Stromal cell of bone marrow (primary cell): Measurements from ENCODE around the gene INKA1.
"Not testable (repeated sequence)": the region's sequence is repeated elsewhere in the genome, so short reads cannot be mapped to it uniquely, and the experiment has no call there.

Experiments used
- DNase-seq: peaks from one replicate; pipeline ENCODE4 v3.0.0-alpha.2; 2012; ENCODE audit warnings: low read depth

The INKA1 gene

DNA sequence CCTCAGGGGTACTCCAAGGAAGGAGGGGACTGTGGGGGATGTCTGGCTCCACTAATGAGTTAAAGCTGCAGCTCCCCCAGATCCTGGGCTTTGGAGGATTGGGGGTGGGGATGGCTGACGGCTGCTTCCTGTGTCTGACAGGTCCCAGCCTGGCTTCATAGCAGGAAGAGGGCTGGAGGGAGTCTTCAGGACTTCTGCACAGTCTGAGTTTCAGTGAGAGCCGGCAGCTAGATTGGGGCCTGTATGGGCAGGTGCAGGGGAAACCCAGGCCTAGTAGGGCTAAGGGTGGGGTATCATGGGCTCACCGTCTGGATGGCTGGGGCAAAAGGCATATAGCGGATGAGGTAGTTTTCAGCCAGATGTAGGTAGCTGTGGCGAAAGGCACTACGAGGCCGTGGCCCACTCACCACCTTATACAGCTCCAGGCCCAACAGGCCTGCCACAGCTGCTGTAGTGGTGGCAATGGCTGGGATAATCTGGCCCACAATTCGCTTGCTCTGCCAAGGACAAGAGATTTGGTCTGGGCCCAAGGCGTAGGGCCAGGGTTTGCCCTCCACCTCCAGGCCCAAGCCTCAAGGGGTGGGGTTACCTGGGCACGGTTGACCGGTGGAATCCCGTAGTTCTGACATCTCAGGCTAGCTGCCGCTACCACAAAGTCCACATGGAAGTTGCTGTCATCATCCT lies 4.5 kb downstream of the INKA1 start:
- no peak for DNase-seq

GRCh38 chr3:49812916-49813496 lies 9.9 kb downstream of the INKA1 start:
- DNase-seq: no peak

GRCh38 chr3:49813497-49814174 lies 10.6 kb downstream of the INKA1 start, which contains the start of gene UBA7:
UBA7 (minus strand) TSS chr3:49813953; CDS start chr3:49813787, 166 bp downstream.
- DNase-seq: peak; percentile 45

DNA sequence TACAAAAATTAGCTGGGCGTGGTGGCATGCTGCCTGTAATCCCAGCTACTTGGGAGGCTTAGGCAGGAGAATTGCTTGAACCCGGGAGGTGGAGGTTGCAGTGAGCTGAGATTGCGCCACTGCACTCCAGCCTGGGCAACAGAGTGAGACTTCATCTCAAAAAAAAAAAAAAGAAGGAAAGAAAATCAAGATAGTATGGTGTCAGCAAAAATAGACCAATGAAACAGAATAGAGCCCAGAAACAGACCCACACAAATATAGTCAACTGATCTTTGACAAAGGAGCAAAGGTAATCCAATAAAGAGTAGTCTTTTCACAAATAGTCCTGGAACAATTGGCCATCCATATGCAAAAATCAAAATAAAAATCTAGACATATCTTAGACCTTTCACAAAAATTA lies 20.1 kb downstream of the INKA1 start:
- DNase-seq: not testable (repeated sequence)

DNA sequence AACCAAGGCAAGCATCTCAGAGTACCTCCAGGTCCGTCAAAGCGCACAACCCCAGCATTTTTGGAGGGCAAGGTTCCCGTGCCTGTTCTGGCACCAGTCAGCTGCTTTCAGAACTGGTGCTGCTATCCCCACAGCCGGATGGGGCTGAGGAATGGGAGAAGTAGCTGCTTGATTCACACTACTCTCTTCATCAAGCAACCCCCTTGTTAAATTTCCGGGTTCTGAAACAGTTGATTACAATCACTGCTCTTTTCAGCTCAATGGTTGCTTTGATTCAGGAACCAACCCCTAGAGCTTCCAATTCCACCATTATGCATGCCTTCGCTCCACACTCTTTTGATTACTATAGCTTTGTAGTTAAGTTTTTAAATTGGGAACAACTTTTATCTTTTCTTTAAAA lies 23.0 kb downstream of the INKA1 start:
- no peak for DNase-seq

DNA sequence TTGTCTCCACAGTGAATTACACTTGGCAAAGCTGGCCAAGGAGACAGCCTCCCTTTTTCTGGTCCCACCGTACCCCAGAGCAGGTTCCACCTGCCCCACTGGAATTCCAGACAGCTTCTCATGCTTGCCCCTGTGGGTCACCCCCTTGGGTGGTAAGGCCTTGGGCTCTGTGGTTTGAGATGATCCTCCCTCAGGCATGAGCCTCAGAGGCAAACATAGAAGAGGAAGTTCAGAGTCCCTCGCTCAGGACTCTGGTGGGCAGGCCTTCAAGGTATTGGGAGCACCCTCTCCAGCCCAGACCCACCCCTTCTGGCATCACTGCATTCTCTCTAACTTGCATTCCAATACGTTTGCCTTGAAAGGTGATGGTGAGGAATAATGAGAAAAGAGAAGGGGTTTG lies 28.3 kb downstream of the INKA1 start:
- no peak for DNase-seq

GRCh38 chr3:49839193-49839809 lies 36.2 kb downstream of the INKA1 start:
- DNase-seq: peak; percentile 66

GRCh38 chr3:49840388-49840787 lies 37.3 kb downstream of the INKA1 start:
- DNase-seq: no peak

DNA sequence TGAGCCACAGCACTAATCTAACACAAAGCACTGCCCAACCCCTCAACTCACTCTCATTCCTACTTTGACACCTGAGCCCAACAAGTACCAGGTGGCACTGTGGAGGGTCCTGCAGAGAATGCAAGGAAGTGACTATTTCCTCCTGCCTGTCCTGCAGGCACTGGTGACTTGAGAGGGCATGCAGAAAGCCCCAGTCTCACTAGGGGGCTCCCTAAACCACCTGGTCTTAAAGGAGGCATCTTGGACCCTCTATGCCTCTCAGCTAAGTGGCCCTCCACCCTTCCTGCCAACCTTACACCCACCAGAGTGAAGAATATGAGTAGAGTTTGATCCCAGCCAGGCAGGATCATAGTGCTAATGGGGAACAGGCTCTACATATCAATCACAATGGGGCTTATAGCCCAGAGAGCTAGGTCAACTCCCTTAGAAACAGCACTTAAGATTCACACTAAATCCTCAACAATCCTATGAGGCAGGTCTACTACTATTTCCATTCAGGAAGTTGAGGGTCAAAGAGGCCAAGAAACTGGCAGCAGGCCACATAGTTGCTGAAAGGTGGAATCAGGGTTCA lies 38.1 kb downstream of the INKA1 start:
- no peak for DNase-seq

DNA sequence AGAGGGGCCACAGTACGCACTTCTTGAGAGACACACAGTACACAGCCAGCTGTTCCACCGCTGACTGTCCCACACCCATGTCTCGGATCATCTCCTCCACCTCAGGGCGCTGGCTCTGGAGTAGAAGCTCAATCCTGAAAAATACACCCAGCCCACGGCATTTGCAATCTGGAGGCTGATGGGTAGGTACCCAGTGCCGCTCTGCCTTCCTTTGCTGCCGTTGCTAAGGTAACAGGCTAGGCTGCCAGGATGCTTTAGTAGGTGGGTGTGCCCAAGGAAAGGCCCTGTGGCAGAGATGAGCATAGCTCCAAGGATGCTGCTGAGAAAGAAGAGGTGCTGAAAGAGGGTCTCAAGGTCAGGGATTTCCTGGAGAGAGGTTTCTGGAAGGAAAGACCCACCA lies 38.7 kb downstream of the INKA1 start:
- DNase-seq: no peak

DNA sequence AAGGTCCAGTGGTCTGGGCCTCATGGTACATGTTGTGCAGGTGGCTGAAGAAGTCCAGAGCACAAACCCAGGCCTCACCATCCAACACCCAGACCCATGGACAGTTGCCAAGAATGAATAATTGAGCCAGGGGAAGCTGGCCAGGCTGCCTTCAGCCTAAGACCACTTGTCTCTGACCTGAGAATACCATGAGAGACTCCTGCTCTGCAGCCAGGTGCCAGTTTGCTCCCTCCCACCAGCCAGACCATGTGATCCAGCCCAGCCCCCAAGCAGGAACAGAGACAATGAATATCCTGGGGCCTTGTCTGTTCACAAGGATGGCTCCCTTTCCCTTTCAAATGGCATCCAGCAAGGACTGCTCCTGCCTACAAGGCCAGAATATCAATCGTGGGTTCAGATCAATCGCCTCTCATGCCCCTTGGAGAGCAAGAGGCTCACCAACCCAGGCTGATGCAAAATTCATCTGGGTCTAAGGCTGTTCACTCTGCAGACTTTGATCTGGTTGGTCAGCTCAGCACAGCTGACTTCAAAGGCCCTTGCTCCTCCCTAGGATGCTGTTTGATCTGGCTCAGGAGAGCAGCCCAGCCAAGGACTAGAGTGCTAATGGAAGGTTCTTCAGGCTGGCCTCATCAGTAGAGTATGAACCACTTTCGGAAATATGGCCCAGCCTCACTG lies 39.9 kb downstream of the INKA1 start:
- DNase-seq: no peak

DNA sequence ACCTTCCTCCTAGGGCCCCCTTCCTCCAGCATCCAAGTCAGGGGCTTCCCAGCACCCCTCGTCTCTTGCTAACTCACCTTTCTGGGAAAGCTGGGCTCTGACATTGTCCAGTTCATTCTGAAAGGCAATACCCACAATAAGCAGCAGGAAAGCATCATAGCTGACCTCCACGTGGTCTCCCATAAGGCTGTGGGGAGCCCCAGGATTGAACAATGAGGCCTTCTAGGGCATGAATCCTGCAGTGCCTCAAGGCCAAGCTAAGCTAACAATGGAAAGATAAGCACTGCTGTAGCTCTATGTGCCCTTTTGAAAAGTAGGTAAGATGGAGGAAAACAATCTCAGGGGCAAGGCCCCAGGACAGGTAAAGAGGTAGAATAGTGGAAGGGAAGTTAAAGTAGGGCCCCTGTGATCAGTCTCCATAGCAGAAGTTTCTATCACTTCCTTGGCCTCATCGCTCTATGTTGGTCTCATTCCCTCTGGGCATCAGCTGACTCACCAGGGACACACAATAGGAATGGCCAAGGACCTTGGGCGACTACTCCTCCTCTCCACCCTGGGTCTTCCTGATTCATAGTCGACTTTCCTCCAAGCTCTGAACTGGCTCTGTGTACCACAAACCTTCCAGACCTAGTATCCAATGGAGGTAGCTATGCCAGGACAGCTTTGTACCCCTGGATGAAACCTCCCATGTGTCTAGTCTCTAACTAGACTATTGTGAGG lies 41.6 kb downstream of the INKA1 start:
- DNase-seq: no peak

DNA sequence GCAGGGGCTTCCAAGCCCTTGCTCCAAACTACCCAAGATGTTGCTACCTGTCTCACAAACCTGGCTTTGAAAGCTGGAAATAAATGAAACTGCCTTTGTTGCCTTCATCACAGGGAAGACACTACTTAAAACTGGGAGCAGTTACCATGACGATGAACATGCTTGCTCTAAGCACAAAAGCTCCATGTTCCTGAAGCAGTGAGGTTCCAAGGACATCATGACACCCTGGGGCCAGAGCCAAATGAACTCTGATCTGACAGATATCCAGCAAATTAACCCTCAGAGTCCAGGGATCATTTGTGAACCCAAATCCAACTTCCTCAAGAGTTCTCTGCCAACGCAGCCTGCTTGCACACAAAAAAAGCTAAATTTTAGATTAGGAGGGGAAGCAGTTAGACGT lies 42.6 kb downstream of the INKA1 start:
- no peak for DNase-seq
